K562 (cell line): ENCODE measurements around the gene CS. TPM values are rescaled to one million over a fixed set of nuclear protein-coding genes. Genes with fewer than 3 reads are reported as not detected.

Source experiments
- ARNT ChIP-seq, 2 experiments: fragments of 450-650 bp; IDR thresholded peaks; 2 replicates each; pipeline ENCODE4 v1.6.1; 2016; ENCODE audit warnings: mild to moderate bottlenecking in 1 of 2
- E2F6 ChIP-seq, 2 experiments: IDR thresholded peaks; 2 replicates each; pipeline ENCODE4 v1.6.1; 2011; ENCODE audit warnings: borderline replicate concordance in 1 of 2, control low read depth in 1 of 2, low read depth in 1 of 2, low read length in 1 of 2, mild to moderate bottlenecking in 1 of 2, mixed read lengths in 1 of 2, moderate library complexity in 1 of 2; ENCODE audit not compliant: insufficient read depth in 1 of 2, insufficient read length in 1 of 2, poor library complexity in 1 of 2, severe bottlenecking in 1 of 2; ENCODE audit errors: extremely low read depth in 1 of 2
- ELF2 ChIP-seq: fragments of 250-450 bp; sonication (Bioruptor Pico); IDR thresholded peaks from 2 replicates; pipeline ENCODE4 v1.5.0; 2021; ENCODE audit warnings: mild to moderate bottlenecking
- FOXP1 ChIP-seq: sonication (generic); formaldehyde crosslinking; IDR thresholded peaks from 2 replicates; pipeline ENCODE4 v1.8.0; 2022; ENCODE audit warnings: mild to moderate bottlenecking, missing genetic modification reagents
- GABPB2 ChIP-seq: fragments of 250-450 bp; sonication (Bioruptor Pico); conservative IDR thresholded peaks from 2 replicates; pipeline ENCODE4 v1.5.1; 2021; ENCODE audit warnings: mild to moderate bottlenecking
- KLF6 ChIP-seq: fragments of 250-450 bp; sonication (Bioruptor Pico); IDR thresholded peaks from 2 replicates; pipeline ENCODE4 v1.4.0; 2020; ENCODE audit warnings: mild to moderate bottlenecking, moderate library complexity, borderline replicate concordance
- L3MBTL2 ChIP-seq: fragments of 450-650 bp; IDR thresholded peaks from 2 replicates; pipeline ENCODE4 v1.6.1; 2016; ENCODE audit warnings: mild to moderate bottlenecking, moderate library complexity
- NR1H2 ChIP-seq: sonication (generic); formaldehyde crosslinking; IDR thresholded peaks from 2 replicates; pipeline ENCODE4 v1.4.0; 2020; ENCODE audit warnings: mild to moderate bottlenecking, missing genetic modification reagents
- SNRNP70 ChIP-seq: fragments of 200-400 bp; formaldehyde crosslinking; optimal IDR thresholded peaks from 2 replicates; pipeline ENCODE3; 2017; ENCODE audit warnings: low read depth, low read length
- THRAP3 ChIP-seq: fragments of 450-650 bp; IDR thresholded peaks from 2 replicates; pipeline ENCODE4 v1.6.1; 2016; ENCODE audit warnings: mild to moderate bottlenecking, inconsistent platforms, borderline replicate concordance
- ZNF282 ChIP-seq: sonication (generic); formaldehyde crosslinking; IDR thresholded peaks from 2 replicates; pipeline ENCODE4 v1.8.1; 2023; ENCODE audit warnings: missing genetic modification reagents
- ZNF398 ChIP-seq: fragments of 250-450 bp; sonication (Bioruptor Pico); IDR thresholded peaks from 2 replicates; pipeline ENCODE4 v1.8.0; 2021; ENCODE audit warnings: moderate library complexity, mild to moderate bottlenecking, inconsistent platforms
- ZNF583 ChIP-seq: fragments of 250-450 bp; sonication (Bioruptor Pico); IDR thresholded peaks from 2 replicates; pipeline ENCODE4 v1.4.0; 2020
- ZNF785 ChIP-seq: fragments of 250-450 bp; sonication (Bioruptor Pico); IDR thresholded peaks from 2 replicates; pipeline ENCODE4 v1.4.0; 2020; ENCODE audit warnings: mild to moderate bottlenecking
- polyA plus RNA-seq, 8 experiments: library from polyadenylated mRNA; depleted of rRNA in 4 of 8; stranded (reverse) in 5 of 8; unstranded in 3 of 8; fragments of >200 nt; fragmentation: Nextera tagmentation in 2 of 8; fragmentation: Illumina TruSeq in 1 of 8; extraction: Ambion mirVana in 2 of 8; extraction: Trizol in 1 of 8; gene quantifications; 2 replicates each; pipeline versions ENCODE4 v1.2.1 to v1.2.3, GENCODE V29; 2011 to 2014; ENCODE audit warnings: inconsistent platforms in 1 of 8, missing spikeins in 1 of 8
- total RNA-seq, 7 experiments: library from RNA; depleted of rRNA in 6 of 7; stranded (reverse); fragments of >200 nt in 6 of 7; fragmentation: Illumina TruSeq in 2 of 7; extraction: Trizol in 2 of 7; gene quantifications; 2 replicates each; pipeline versions ENCODE4 v1.2.1 to v1.2.3, GENCODE V29; 2011 to 2021; ENCODE audit warnings: low replicate concordance in 1 of 7
- TF ChIP-seq, protein P1 (sequence below), 2 experiments: fragments of 250-450 bp in 1 of 2; fragments of 450-650 bp in 1 of 2; sonication (Bioruptor Pico) in 1 of 2; IDR thresholded peaks; 2 replicates each; pipeline versions ENCODE4 v1.6.1 to v1.8.0; 2016 to 2021; ENCODE audit warnings: mild to moderate bottlenecking in 2 of 2, moderate library complexity in 2 of 2, missing compliant biosample characterization in 1 of 2, missing genetic modification characterization in 1 of 2
- TF ChIP-seq, protein P2 (sequence below): fragments of 450-650 bp; IDR thresholded peaks from 2 replicates; pipeline ENCODE4 v1.6.1; 2016; ENCODE audit warnings: low read depth, mild to moderate bottlenecking, moderate library complexity
- TF ChIP-seq, protein P3 (sequence below): IDR thresholded peaks from 2 replicates; pipeline ENCODE4 v1.6.1; 2012; ENCODE audit warnings: low read depth, low read length, improper control_type of control experiment, borderline replicate concordance
- TF ChIP-seq, protein P4 (sequence below): fragments of 250-450 bp; sonication (Bioruptor Pico); IDR thresholded peaks from 2 replicates; pipeline ENCODE4 v1.5.0; 2021

The CS gene
- total and polyA plus RNA-seq, 9 of the 15 experiments (the other 6 are each of a cell fraction or from before 2014, with no cell fraction given) = 99.9 to 390 (median 149) TPM

- TF ChIP-seq ZNF398 (CRISPR knock-in tag) = no peak
- TF ChIP-seq, protein P1, sequence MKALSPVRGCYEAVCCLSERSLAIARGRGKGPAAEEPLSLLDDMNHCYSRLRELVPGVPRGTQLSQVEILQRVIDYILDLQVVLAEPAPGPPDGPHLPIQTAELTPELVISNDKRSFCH (CRISPR knock-in tag; IDR thresholded peaks at IDR 0.05) = no peak
- TF ChIP-seq, protein P1 (tag; IDR thresholded peaks at IDR 0.05) = no peak
- no peak for TF ChIP-seq ZNF785 (CRISPR knock-in tag)
- TF ChIP-seq, protein P2, sequence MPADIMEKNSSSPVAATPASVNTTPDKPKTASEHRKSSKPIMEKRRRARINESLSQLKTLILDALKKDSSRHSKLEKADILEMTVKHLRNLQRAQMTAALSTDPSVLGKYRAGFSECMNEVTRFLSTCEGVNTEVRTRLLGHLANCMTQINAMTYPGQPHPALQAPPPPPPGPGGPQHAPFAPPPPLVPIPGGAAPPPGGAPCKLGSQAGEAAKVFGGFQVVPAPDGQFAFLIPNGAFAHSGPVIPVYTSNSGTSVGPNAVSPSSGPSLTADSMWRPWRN = no peak
- TF ChIP-seq, protein P3, sequence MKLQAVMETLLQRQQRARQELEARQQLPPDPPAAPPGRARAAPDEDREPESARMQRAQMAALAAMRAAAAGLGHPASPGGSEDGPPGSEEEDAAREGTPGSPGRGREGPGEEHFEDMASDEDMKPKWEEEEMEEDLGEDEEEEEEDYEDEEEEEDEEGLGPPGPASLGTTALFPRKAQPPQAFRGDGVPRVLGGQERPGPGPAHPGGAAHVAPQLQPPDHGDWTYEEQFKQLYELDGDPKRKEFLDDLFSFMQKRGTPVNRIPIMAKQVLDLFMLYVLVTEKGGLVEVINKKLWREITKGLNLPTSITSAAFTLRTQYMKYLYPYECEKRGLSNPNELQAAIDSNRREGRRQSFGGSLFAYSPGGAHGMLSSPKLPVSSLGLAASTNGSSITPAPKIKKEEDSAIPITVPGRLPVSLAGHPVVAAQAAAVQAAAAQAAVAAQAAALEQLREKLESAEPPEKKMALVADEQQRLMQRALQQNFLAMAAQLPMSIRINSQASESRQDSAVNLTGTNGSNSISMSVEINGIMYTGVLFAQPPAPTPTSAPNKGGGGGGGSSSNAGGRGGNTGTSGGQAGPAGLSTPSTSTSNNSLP = no peak
- peak; percentile 55; the same call in 1 of the 2 replicates for TF ChIP-seq L3MBTL2
- peak; percentile 83 for TF ChIP-seq ELF2
- no peak for TF ChIP-seq GABPB2 (CRISPR knock-in tag)
- TF ChIP-seq THRAP3 = no peak
- TF ChIP-seq, protein P4, sequence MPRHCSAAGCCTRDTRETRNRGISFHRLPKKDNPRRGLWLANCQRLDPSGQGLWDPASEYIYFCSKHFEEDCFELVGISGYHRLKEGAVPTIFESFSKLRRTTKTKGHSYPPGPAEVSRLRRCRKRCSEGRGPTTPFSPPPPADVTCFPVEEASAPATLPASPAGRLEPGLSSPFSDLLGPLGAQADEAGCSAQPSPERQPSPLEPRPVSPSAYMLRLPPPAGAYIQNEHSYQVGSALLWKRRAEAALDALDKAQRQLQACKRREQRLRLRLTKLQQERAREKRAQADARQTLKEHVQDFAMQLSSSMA (CRISPR knock-in tag) = no peak
- TF ChIP-seq E2F6 (IDR thresholded peaks at IDR 0.05; ENCODE audit: borderline replicate concordance in 1 of 2, extremely low read depth in 1 of 2, insufficient read depth in 1 of 2, insufficient read length in 1 of 2, low read depth in 1 of 2, low read length in 1 of 2, poor library complexity in 1 of 2, severe bottlenecking in 1 of 2) = peak in 1 of 2 experiments; percentile 26
- no peak for TF ChIP-seq ZNF282
- TF ChIP-seq KLF6 (CRISPR knock-in tag) = no peak
- no peak for TF ChIP-seq SNRNP70
- TF ChIP-seq NR1H2 (CRISPR knock-in tag) = no peak
- no peak; a peak in 2 of 4 replicates for TF ChIP-seq ARNT (IDR thresholded peaks at IDR 0.05)
- TF ChIP-seq ZNF583 (CRISPR knock-in tag) = no peak
- TF ChIP-seq FOXP1 (CRISPR knock-in tag) = no peak
Observed at GRCh38 chr12:56336361-56337167, 36.4 kb upstream of the CS start (continued).
